ENCODE measurements around the gene PCED1B.

PCED1B gene

DNA sequence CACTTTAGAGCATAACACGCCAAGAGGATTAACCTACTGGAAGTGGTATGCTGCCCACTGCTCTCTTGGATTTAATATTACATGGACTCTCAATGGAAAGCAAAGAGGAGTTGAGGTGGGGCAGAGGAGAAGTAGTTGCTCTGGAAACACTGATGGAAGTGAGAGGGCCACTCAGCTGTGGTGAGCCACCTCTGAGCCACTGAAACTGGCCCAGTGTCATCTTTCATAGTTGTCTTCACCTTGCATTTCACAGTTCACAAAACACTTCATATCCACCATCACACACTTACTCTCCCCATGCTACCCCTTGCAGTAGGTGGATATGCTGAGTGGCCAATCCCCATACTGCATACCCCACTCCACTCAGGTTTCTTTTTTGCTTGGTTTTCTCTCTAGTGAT, 12.2 kb upstream of the PCED1B start (continued):
- TF ChIP-seq ZNF560 (tag by site-specific recombination; IDR thresholded peaks at IDR 0.05; ENCODE audit: borderline replicate concordance) (no peak), KLF1 (tag by site-specific recombination; IDR thresholded peaks at IDR 0.05) (no peak), ZNF626 (tag by site-specific recombination; IDR thresholded peaks at IDR 0.05) (no peak), ZNF600 (tag by site-specific recombination; IDR thresholded peaks at IDR 0.05) (no peak)
- TF ChIP-seq, protein P1, sequence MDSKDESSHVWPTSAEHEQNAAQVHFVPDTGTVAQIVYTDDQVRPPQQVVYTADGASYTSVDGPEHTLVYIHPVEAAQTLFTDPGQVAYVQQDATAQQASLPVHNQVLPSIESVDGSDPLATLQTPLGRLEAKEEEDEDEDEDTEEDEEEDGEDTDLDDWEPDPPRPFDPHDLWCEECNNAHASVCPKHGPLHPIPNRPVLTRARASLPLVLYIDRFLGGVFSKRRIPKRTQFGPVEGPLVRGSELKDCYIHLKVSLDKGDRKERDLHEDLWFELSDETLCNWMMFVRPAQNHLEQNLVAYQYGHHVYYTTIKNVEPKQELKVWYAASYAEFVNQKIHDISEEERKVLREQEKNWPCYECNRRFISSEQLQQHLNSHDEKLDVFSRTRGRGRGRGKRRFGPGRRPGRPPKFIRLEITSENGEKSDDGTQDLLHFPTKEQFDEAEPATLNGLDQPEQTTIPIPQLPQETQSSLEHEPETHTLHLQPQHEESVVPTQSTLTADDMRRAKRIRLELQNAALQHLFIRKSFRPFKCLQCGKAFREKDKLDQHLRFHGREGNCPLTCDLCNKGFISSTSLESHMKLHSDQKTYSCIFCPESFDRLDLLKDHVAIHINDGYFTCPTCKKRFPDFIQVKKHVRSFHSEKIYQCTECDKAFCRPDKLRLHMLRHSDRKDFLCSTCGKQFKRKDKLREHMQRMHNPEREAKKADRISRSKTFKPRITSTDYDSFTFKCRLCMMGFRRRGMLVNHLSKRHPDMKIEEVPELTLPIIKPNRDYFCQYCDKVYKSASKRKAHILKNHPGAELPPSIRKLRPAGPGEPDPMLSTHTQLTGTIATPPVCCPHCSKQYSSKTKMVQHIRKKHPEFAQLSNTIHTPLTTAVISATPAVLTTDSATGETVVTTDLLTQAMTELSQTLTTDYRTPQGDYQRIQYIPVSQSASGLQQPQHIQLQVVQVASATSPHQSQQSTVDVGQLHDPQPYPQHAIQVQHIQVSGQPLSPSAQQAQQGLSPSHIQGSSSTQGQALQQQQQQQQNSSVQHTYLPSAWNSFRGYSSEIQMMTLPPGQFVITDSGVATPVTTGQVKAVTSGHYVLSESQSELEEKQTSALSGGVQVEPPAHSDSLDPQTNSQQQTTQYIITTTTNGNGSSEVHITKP (tag by site-specific recombination; IDR thresholded peaks at IDR 0.05) = no peak
- TF ChIP-seq, protein P2, sequence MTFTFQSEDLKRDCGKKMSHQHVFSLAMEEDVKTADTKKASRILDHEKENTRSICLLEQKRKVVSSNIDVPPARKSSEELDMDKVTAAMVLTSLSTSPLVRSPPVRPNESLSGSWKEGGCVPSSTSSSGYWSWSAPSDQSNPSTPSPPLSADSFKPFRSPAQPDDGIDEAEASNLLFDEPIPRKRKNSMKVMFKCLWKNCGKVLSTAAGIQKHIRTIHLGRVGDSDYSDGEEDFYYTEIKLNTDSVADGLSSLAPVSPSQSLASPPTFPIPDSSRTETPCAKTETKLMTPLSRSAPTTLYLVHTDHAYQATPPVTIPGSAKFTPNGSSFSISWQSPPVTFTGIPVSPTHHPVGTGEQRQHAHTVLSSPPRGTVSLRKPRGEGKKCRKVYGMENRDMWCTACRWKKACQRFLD (tag by site-specific recombination; IDR thresholded peaks at IDR 0.05) = no peak

DNA sequence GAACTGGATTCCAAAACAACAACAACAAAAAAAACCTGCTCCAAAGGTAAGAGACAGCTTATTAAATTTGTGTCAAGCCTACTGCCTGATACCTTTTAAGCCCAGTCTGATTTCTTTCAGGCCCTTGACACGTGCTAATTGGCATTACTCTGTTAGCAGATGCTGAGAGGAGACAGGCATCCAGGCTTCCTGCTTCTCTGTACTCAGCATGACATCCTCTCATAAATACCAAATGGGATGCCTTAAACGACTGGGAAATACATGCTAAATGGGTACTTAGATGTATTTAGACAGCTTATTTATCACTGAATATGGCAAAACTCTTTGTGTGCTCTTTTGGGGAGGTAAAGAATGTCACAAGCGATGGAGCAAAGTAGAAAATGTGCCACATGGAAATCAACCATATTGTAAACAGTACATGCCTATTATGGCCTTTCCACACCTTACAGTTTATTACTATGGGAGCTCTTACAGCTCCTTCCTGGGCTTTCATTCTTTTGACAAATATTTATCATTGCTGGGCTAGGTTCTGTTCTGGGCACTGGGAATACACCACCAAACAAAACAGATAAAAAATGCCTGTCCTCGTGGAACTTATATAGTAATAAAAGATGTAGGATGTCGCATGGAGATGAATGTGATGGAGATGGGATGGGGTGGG, 11.5 kb upstream of the PCED1B start:
- ChIA-PET CTCF (interaction anchor here (5.4 kb wide), 1 partner anchor 35 kb away, joined by 27 read pairs; no protein-coding TSS in a partner anchor), POLR2A (no interaction called here)
- H3K36me3 ChIP-seq (ENCODE audit: control insufficient read depth in 2 of 2, insufficient read depth in 1 of 2, low read length in 2 of 2) = no peaks in the 10 kb centered on the region
- H3K4me1 ChIP-seq (ENCODE audit: control insufficient read depth, insufficient read depth, low read length) = no peaks in the 10 kb centered on the region
- no peak overlapping the region for H3K27ac ChIP-seq (ENCODE audit: extremely low read depth, low read depth, low read length)
- H3K9me3 ChIP-seq (ENCODE audit: control insufficient read depth, insufficient read depth, low read depth, low read length) = no peaks in the 10 kb centered on the region
- H3K4me3 ChIP-seq (ENCODE audit: low read depth, low read length) = no peak overlapping the region
- TF ChIP-seq GLIS1 (tag by site-specific recombination; IDR thresholded peaks at IDR 0.05) (peak; percentile 44), GLIS2 (tag by site-specific recombination; IDR thresholded peaks at IDR 0.05) (no peak), ZIC2 (tag by site-specific recombination; IDR thresholded peaks at IDR 0.05) (peak; percentile 83)

DNA sequence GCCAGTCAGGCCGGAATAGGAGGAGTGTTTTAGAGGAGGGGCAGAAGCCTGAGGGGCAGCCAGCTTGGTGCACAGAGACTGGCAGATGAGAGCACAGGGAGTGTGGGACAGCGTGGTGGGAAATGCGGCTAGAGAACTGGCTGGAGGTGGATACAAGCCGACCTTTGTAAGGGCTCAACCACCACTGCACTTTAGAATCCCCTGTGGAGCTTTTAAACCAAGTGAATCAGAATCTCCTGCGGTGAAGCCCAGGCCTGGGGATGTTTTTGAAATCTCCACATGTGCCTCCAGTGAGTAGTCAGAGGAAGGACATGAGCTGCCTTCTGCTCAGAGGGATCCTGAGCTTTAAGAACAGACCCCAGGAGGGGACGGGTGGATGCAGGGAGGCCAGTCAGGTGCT, 10.9 kb upstream of the PCED1B start:
- peak; percentile 92 for TF ChIP-seq ZIC2 (tag by site-specific recombination; IDR thresholded peaks at IDR 0.05)
- no peak for TF ChIP-seq PATZ1 (tag by site-specific recombination; IDR thresholded peaks at IDR 0.05)
- no peak for TF ChIP-seq ZNF707 (tag by site-specific recombination; IDR thresholded peaks at IDR 0.05)
- TF ChIP-seq, protein P3, sequence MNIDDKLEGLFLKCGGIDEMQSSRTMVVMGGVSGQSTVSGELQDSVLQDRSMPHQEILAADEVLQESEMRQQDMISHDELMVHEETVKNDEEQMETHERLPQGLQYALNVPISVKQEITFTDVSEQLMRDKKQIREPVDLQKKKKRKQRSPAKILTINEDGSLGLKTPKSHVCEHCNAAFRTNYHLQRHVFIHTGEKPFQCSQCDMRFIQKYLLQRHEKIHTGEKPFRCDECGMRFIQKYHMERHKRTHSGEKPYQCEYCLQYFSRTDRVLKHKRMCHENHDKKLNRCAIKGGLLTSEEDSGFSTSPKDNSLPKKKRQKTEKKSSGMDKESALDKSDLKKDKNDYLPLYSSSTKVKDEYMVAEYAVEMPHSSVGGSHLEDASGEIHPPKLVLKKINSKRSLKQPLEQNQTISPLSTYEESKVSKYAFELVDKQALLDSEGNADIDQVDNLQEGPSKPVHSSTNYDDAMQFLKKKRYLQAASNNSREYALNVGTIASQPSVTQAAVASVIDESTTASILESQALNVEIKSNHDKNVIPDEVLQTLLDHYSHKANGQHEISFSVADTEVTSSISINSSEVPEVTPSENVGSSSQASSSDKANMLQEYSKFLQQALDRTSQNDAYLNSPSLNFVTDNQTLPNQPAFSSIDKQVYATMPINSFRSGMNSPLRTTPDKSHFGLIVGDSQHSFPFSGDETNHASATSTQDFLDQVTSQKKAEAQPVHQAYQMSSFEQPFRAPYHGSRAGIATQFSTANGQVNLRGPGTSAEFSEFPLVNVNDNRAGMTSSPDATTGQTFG (tag by site-specific recombination; IDR thresholded peaks at IDR 0.05; ENCODE audit: borderline replicate concordance) = no peak
- TF ChIP-seq, protein P4, sequence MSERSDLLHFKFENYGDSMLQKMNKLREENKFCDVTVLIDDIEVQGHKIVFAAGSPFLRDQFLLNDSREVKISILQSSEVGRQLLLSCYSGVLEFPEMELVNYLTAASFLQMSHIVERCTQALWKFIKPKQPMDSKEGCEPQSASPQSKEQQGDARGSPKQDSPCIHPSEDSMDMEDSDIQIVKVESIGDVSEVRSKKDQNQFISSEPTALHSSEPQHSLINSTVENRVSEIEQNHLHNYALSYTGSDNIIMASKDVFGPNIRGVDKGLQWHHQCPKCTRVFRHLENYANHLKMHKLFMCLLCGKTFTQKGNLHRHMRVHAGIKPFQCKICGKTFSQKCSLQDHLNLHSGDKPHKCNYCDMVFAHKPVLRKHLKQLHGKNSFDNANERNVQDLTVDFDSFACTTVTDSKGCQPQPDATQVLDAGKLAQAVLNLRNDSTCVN (tag by site-specific recombination; optimal IDR thresholded peaks at IDR 0.05) = no peak
- TF ChIP-seq ZNF776 (tag by site-specific recombination; IDR thresholded peaks at IDR 0.05; ENCODE audit: borderline replicate concordance) = no peak
- TF ChIP-seq ZSCAN23 (tag by site-specific recombination; IDR thresholded peaks at IDR 0.05) = no peak
- peak; percentile 97 for TF ChIP-seq GLIS1 (tag by site-specific recombination; IDR thresholded peaks at IDR 0.05)
- no peak for TF ChIP-seq KLF9 (tag by site-specific recombination; IDR thresholded peaks at IDR 0.05; ENCODE audit: low read depth)
- TF ChIP-seq ZSCAN5A (tag by site-specific recombination; IDR thresholded peaks at IDR 0.05) = no peak
- TF ChIP-seq ZNF292 (tag by site-specific recombination; IDR thresholded peaks at IDR 0.05; ENCODE audit: borderline replicate concordance, low read depth) = no peak
- TF ChIP-seq ZSCAN30 (tag by site-specific recombination; IDR thresholded peaks at IDR 0.05) = no peak
- no peak for TF ChIP-seq ZNF621 (tag by site-specific recombination; IDR thresholded peaks at IDR 0.05)
- CTCF ChIA-PET = interaction anchor here (1.9 to 5.4 kb wide), 3 partner anchors 11 to 36 kb away, joined by 4 to 27 read pairs (median 10); partner anchors contain the start of genes AMIGO2 and PCED1B

More for the DNA sequence above, 10.9 kb upstream of the PCED1B start:
- POLR2A ChIA-PET = interaction anchor here (0.6 kb wide), 1 partner anchor 712 kb away, joined by 4 read pairs; no protein-coding TSS in a partner anchor
- Histone ChIP-seq H3K4me3 (ENCODE audit: low read depth, low read length) (no peak overlapping the region), H3K27ac (ENCODE audit: extremely low read depth, low read depth, low read length) (no peak overlapping the region), H3K9me3 (ENCODE audit: control insufficient read depth, insufficient read depth, low read depth, low read length) (no peaks in the 10 kb centered on the region), H3K36me3 (ENCODE audit: control insufficient read depth in 2 of 2, insufficient read depth in 1 of 2, low read length in 2 of 2) (no peaks in the 10 kb centered on the region), H3K4me1 (ENCODE audit: control insufficient read depth, insufficient read depth, low read length) (no peaks in the 10 kb centered on the region)

Measured in HEK293 (cell line).